GM12878 (cell line): ENCODE data around the gene RNF130. TPM values are rescaled to one million over a fixed set of nuclear protein-coding genes. Genes with fewer than 3 reads are reported as not detected.

Source experiments
- ATAC-seq: fragments of 200-7000 bp; cut with Tn5 transposase; 3 replicates; pipeline ENCODE4 v1.9.1; 2020; ENCODE audit warnings: mild to moderate bottlenecking, moderate library complexity
- BruUV-seq: library from RNA; stranded (reverse); fragments of 400-500 nt; replicated peaks from 2 replicates; lab custom pipeline; 2021; lab: Mats Ljungman, UMichigan
- CTCF ChIA-PET: fragments of 300-600 bp; sonication (Branson Sonifier 250); formaldehyde crosslinking; extraction: SDS; loops from one replicate; lab custom pipeline; 2021; ENCODE audit warnings: inconsistent platforms; lab: Yijun Ruan, JAX
- POLR2A ChIA-PET: fragments of 350-600 bp; formaldehyde crosslinking; extraction: SDS; loops from one replicate; lab custom pipeline; 2021; ENCODE audit warnings: inconsistent platforms; lab: Charles Lee
- RAD21 ChIA-PET: fragments of 300-600 bp; sonication (Branson Sonifier 250); formaldehyde crosslinking; loops from one replicate; lab custom pipeline; 2023; ENCODE audit warnings: antibody characterized with exemption; ENCODE audit not compliant: unreplicated experiment; lab: Charles Lee
- SMC1A ChIA-PET: fragments of 300-600 bp; sonication (Branson Sonifier 250); formaldehyde crosslinking; loops from one replicate; lab custom pipeline; 2023; ENCODE audit not compliant: unreplicated experiment, uncharacterized antibody; lab: Charles Lee
- DNase-seq: peaks from one replicate; pipeline ENCODE4 v3.0.0-alpha.2; 2011; ENCODE audit warnings: low read depth, low spot score
- FAIRE-seq: peaks from 3 replicates; lab custom pipeline; 2011; peaks lifted over from hg19 to GRCh38; lab: Jason Lieb, UNC
- H2AFZ ChIP-seq: 2 replicates; pipeline ENCODE4 v1.6.0; 2011; ENCODE audit warnings: low read depth, low read length, control low read depth; ENCODE audit not compliant: control insufficient read depth
- H3K27ac ChIP-seq: 2 replicates; pipeline ENCODE4 v1.5.1; 2011; ENCODE audit warnings: control low read depth; ENCODE audit not compliant: control insufficient read depth, insufficient read depth
- H3K27me3 ChIP-seq, 2 experiments: replicated peaks in 1 of 2; 2 replicates each; pipeline versions ENCODE4 v1.6.0 to v1.6.1; 2011; ENCODE audit warnings: low read length in 1 of 2; ENCODE audit not compliant: control insufficient read depth in 2 of 2, insufficient read depth in 2 of 2
- H3K36me3 ChIP-seq, 2 experiments: 2 replicates each; pipeline ENCODE4 v1.5.1; 2011; ENCODE audit warnings: low read length in 1 of 2; ENCODE audit not compliant: control insufficient read depth in 2 of 2, insufficient read depth in 2 of 2
- H3K4me1 ChIP-seq: 2 replicates; pipeline ENCODE4 v1.6.1; 2011; ENCODE audit warnings: mild to moderate bottlenecking, low read length, moderate library complexity, mixed read lengths; ENCODE audit not compliant: control insufficient read depth, insufficient read depth
- H3K4me2 ChIP-seq: 2 replicates; pipeline ENCODE4 v1.6.0; 2011; ENCODE audit warnings: control low read depth; ENCODE audit not compliant: control insufficient read depth, insufficient read depth
- H3K4me3 ChIP-seq: fragments of 200-600 bp; sonication (generic); 2 replicates; pipeline ENCODE4 v1.5.1; 2016
- H3K79me2 ChIP-seq: 2 replicates; pipeline ENCODE4 v1.6.0; 2011; ENCODE audit warnings: low read length; ENCODE audit not compliant: control insufficient read depth, insufficient read depth
- H3K9ac ChIP-seq: 2 replicates; pipeline ENCODE4 v1.8.0; 2011; ENCODE audit warnings: low read length, control low read depth, mixed read lengths; ENCODE audit not compliant: control insufficient read depth, insufficient read depth
- H3K9me3 ChIP-seq: replicated peaks from 3 replicates; pipeline ENCODE4 v1.5.1; 2011; ENCODE audit warnings: mild to moderate bottlenecking, low read length; ENCODE audit not compliant: control insufficient read depth, insufficient read depth
- H4K20me1 ChIP-seq: 2 replicates; pipeline ENCODE4 v1.6.0; 2011; ENCODE audit not compliant: control insufficient read depth, insufficient read depth
- BRCA1 ChIP-seq: IDR thresholded peaks from 2 replicates; pipeline ENCODE4 v1.6.1; 2011; ENCODE audit warnings: low read depth, low read length, improper control_type of control experiment
- CHD2 ChIP-seq: IDR thresholded peaks from 2 replicates; pipeline ENCODE4 v1.6.1; 2011; ENCODE audit warnings: low read depth, low read length, improper control_type of control experiment, borderline replicate concordance
- ELK1 ChIP-seq: IDR thresholded peaks from 2 replicates; pipeline ENCODE4 v1.6.1; 2012; ENCODE audit warnings: low read depth, low read length, improper control_type of control experiment
- MLLT1 ChIP-seq: fragments of 450-650 bp; IDR thresholded peaks from 2 replicates; pipeline ENCODE4 v1.6.1; 2016; ENCODE audit warnings: mild to moderate bottlenecking
- POLR2A ChIP-seq: IDR thresholded peaks from 2 replicates; pipeline ENCODE4 v1.6.1; 2011; ENCODE audit warnings: low read depth, mild to moderate bottlenecking, low read length
- POLR2AphosphoS2 ChIP-seq: IDR thresholded peaks from 2 replicates; pipeline ENCODE4 v1.6.1; 2011; ENCODE audit warnings: low read depth, mild to moderate bottlenecking, low read length, improper control_type of control experiment, moderate library complexity
- RBBP5 ChIP-seq: fragments of 200-600 bp; sonication (generic); conservative IDR thresholded peaks from 2 replicates; pipeline ENCODE4 v1.6.1; 2016
- SREBF1 ChIP-seq: IDR thresholded peaks from 2 replicates; pipeline ENCODE4 v1.6.1; 2012; ENCODE audit warnings: mild to moderate bottlenecking, low read length
- USF1 ChIP-seq: IDR thresholded peaks from 2 replicates; pipeline ENCODE4 v1.6.1; 2011; ENCODE audit warnings: borderline replicate concordance, low read depth, mild to moderate bottlenecking, moderate library complexity, mixed read lengths, low read length; ENCODE audit not compliant: insufficient read depth; ENCODE audit errors: extremely low read length
- ZNF622 ChIP-seq: fragments of 450-650 bp; IDR thresholded peaks from 2 replicates; pipeline ENCODE4 v1.6.1; 2017; ENCODE audit warnings: mild to moderate bottlenecking, inconsistent platforms
- whole genome bisulfite sequencing: methylation state at CpG from one replicate; pipeline ENCODE4 v1.1.6; 2016; ENCODE audit warnings: low lambda C conversion rate; ENCODE audit not compliant: insufficient replicate concordance, insufficient coverage; ENCODE audit errors: missing lambda C conversion rate; 5-methylcytosine and 5-hydroxymethylcytosine counted together
- in situ Hi-C: fragments of 300-500 bp; cut with MboI; formaldehyde crosslinking; loops from 9 replicates; pipeline ENCODE4 v1.14.3; 2018; ENCODE audit warnings: mixed read lengths
- intact Hi-C: fragments of 100-400 bp; cut with micrococcal nuclease; formaldehyde crosslinking; loops from one replicate; pipeline ENCODE4 v1.14.2; 2022; ENCODE audit not compliant: unreplicated experiment
- polyA plus RNA-seq, 11 experiments: library from polyadenylated mRNA; depleted of rRNA in 4 of 11; unstranded in 6 of 11; stranded (reverse) in 5 of 11; fragments of >200 nt; fragmentation: Nextera tagmentation in 4 of 11; fragmentation: Illumina TruSeq in 1 of 11; extraction: Ambion mirVana in 4 of 11; extraction: Trizol in 1 of 11; gene quantifications; 1 replicate in 1 of 11; 2 replicates in 10 of 11; pipeline versions ENCODE4 v1.2.1 to v1.2.3, GENCODE V29; 2011 to 2016; ENCODE audit warnings: inconsistent platforms in 2 of 11, missing spikeins in 2 of 11, low read depth in 1 of 11
- total RNA-seq, 4 experiments: library from RNA; depleted of rRNA in 3 of 4; stranded (reverse); fragments of >200 nt in 3 of 4; fragmentation: Illumina TruSeq in 1 of 4; extraction: Trizol in 1 of 4; gene quantifications; 2 replicates each; pipeline versions ENCODE4 v1.2.1 to v1.2.3, GENCODE V29; 2013 to 2021

The RNF130 gene
- total and polyA plus RNA-seq, 10 of the 15 experiments (the other 5 are each of a cell fraction or from before 2014, with no cell fraction given) = 0.04 to 0.36 (median 0.11) TPM; not detected in 1

GRCh38 chr5:179909224-179909623 is 162.3 kb downstream of the RNF130 start:
- CTCF ChIA-PET = interaction anchor here (1.0 to 1.8 kb wide), 3 partner anchors 16 to 147 kb away, joined by 3 to 9 read pairs (median 5); no protein-coding TSS in a partner anchor
- H3K27ac ChIP-seq = no peak overlapping the region
- peaks cover 0 to 1% of the 10 kb centered on the region in 2 experiments; a peak in 1 of 4 replicates for H3K36me3 ChIP-seq
- no peak overlapping the region for H3K4me2 ChIP-seq
- WGBS = 59% methylated on average over 5 of the region's 6 CpGs
- no peak overlapping the region for H3K4me3 ChIP-seq
- H2AFZ ChIP-seq = no peak overlapping the region
- H3K27me3 ChIP-seq = no peaks in the 10 kb centered on the region
- SMC1A ChIA-PET = no interaction called here
- in situ Hi-C loops = no loop called here
- TF ChIP-seq MLLT1 (no peak), RBBP5 (no peak), POLR2AphosphoS2 (no peak), BRCA1 (no peak), SREBF1 (no peak), ZNF622 (no peak), USF1 (no peak), ELK1 (no peak), POLR2A (no peak), CHD2 (no peak)
- TF ChIP-seq, all 136 proteins: peak for 0
- ChIA-PET POLR2A (no interaction called here), RAD21 (no interaction called here)
- FAIRE-seq (no peak), DNase-seq (no peak), ATAC-seq (no peak)
- H3K79me2 ChIP-seq = peaks cover 18% of the 10 kb centered on the region
- H3K4me1 ChIP-seq = peaks cover 12% of the 10 kb centered on the region
- intact Hi-C loops = loop anchor here (5.0 kb wide), 1 partner anchor 102 kb away; the partner anchor contains the start of gene MGAT4B
- no TSS peak for BruUV-seq
- H3K9me3 ChIP-seq = no peaks in the 10 kb centered on the region
- H3K9ac ChIP-seq = no peak overlapping the region
- H4K20me1 ChIP-seq = no peaks in the 10 kb centered on the region
